HG02852 (cell line): ENCODE measurements around the gene TOR2A.
"Not testable (repeated sequence)": the region's sequence is repeated elsewhere in the genome, so short reads cannot be mapped to it uniquely, and the experiment has no call there.

Source experiments
- ATAC-seq: cut with Tn5 transposase; IDR thresholded peaks from one replicate; pipeline ENCODE4 v1.9.1; 2021; ENCODE audit warnings: mild to moderate bottlenecking, moderate library complexity; ENCODE audit not compliant: unreplicated experiment

The TOR2A gene

GRCh38 chr9:127769101-127769500 is 34.0 kb upstream of the TOR2A start:
- ATAC-seq, result no peak

DNA sequence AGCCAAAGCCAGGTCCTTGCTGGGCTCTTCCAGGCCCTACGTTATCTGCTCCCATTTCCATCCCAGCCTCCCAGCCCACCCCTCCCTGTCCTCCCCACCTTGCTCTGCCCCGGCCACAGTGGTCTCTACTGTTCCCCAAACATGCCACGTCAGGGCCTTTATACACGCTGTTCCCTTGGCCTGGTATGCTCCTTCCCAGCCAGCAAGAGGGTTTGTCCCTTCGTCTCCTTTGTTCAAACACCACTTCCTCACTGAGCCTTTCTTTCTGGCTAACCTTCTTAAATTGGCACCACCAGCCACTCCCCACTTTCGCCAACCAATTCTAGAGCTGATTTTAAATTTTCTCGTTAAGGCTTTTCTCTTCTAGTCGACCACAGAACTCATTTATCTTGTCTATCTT is 33.6 kb upstream of the TOR2A start:
- no peak for ATAC-seq

GRCh38 chr9:127767909-127768331 is 32.8 kb upstream of the TOR2A start:
- no peak for ATAC-seq

DNA sequence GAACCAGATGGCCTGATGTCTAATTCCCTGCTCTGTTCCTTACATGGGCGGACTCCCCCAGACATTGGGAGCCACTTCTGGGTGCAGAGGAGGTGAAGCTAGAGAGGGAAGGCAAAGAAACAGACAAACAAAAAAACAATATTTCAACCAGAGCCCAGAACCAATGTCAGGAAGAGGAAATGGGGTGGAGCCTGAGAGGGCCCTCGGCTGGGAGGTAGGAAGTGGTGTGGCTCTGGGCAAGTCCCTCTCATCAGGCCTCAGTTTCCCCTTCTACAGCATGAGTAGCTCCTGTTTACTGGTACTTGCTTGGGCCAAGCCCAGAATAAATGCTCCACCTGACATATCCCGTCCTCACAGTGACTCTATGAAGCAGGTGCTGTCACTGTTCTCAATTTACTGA is 32.3 kb upstream of the TOR2A start:
- no peak for ATAC-seq

DNA sequence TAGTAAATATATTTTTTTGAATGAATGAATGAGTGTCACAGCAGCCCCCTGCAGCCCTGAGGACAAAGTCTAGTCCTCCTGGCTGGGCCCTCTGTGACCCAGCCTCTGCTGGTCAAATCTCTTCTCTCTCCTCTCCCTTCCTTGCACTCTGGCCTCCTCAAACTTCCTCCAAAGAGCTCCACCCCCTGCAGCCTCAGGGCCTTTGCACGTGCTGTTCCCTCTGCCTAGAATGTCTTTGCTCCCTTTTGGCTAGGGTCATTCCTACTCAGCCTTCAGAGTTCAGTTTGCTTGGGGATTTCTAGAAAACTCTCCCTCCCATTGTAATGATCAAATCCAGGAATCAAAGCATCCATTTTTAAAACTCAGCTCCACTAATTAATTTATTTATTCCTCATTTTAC is 30.3 kb upstream of the TOR2A start:
- no peak for ATAC-seq

DNA sequence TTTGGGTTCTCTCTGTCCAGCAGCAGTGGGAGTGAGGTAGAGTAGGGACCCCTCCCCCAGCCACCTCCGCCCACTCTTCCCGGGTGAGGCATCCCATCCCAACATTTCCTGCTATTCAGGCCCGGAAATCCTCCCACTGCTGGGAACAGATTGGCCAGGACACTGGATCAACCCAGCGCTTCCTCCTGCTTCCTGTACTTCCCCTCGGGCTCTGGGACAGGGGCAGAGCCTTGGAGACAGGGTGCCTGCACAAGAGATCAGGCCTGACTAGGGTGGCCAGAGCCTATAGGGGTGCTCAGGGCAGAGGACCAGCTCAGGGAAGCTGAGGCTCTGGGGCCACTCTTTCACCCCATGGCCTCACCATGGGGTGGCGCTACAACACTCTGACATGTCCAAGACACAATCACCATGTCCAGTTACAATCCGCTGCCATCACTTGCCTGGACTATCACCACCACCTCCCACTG is 28.9 kb upstream of the TOR2A start:
- ATAC-seq, result no peak

GRCh38 chr9:127762111-127762676 is 27.1 kb upstream of the TOR2A start:
- no peak for ATAC-seq

DNA sequence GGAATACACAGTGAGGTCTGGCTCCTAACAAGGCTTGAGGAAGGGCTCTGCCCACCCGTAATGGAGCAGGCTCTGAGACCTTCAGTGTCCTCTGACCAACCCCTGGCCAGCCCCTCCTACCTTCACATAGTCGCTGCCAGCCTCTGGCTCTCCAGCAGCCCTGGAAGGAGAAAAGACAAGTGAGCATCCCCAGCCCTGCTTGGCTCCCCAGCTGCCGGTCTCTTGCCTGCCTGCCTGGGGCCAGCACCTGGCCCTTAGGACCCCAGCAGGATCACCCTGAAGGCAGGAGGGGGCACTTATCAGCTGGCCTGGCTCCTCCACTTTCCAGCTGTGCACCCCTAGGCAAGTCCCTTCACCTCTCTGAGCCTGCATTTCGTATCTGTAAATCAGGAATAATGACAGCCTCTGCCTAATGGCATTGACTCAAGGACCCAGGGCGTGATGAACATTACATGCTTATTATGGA is 26.4 kb upstream of the TOR2A start:
- no peak for ATAC-seq

GRCh38 chr9:127761061-127761460 is 26.0 kb upstream of the TOR2A start:
- ATAC-seq, result no peak

GRCh38 chr9:127758843-127759242 is 23.7 kb upstream of the TOR2A start:
- ATAC-seq, result no peak

DNA sequence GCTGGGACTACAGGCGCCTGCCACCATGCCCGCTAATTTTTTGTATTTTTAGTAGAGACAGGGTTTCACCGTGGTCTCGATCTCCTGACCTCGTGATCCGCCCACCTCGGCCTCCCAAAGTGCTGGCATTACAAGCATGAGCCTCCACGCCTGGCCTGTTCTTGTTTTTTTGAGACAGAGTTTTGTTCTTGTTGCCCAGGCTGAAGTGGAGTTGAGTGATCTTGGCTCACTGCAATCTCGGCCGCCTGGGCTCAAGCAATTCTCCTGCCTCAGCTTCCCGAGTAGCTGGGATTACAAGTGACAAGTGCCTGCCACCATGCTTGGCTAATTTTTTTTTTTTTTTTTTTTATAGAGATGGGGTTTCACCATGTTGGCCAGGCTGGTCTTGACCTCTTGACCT is 21.7 kb upstream of the TOR2A start:
- ATAC-seq, result not testable (repeated sequence)

DNA sequence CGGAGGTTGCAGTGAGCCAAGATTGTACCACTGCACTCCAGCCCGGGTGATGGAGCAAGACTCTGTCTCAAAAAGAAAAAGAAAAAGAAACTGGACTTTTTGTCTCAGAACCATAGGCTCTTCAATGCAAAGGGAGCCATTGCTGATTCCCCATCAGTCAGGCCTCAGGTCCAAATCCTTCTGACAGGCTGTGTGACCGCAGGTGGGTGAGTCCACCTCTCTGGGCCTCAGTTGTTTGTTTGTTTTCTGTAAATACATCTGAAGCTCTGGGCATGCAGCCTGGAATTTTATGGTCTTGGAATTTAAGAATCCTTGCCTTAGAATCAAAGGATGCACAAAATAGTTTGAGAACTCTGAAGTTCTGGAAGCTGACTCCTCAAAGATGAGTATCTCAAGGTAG is 21.1 kb upstream of the TOR2A start:
- no peak for ATAC-seq

GRCh38 chr9:127755061-127756060 is 20.3 kb upstream of the TOR2A start:
- ATAC-seq, result no peak

GRCh38 chr9:127754099-127755060 is 19.3 kb upstream of the TOR2A start:
- no peak for ATAC-seq

GRCh38 chr9:127753622-127754021 is 18.5 kb upstream of the TOR2A start:
- no peak for ATAC-seq

DNA sequence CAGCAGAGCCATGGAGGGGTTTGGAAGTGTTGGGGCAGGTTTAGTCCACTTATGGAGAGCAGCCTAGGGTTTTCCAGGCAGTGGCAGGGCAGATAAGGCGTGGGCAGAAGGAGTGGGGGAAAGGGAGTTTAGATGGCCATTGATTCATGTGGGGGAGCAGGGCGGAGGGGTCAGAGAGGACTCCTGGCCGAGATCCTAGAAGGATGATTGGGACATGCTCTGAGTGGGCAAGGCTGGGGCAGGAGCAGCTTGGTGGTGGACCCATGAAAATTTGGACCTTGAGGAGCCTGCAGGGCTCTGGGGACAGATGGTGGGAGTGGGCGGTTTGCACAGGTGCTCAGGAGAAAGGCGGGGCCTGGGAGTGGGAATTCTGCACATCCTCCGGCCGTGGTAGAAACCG is 18.1 kb upstream of the TOR2A start:
- no peak for ATAC-seq

GRCh38 chr9:127751269-127752054 is 16.4 kb upstream of the TOR2A start:
- no peak for ATAC-seq

DNA sequence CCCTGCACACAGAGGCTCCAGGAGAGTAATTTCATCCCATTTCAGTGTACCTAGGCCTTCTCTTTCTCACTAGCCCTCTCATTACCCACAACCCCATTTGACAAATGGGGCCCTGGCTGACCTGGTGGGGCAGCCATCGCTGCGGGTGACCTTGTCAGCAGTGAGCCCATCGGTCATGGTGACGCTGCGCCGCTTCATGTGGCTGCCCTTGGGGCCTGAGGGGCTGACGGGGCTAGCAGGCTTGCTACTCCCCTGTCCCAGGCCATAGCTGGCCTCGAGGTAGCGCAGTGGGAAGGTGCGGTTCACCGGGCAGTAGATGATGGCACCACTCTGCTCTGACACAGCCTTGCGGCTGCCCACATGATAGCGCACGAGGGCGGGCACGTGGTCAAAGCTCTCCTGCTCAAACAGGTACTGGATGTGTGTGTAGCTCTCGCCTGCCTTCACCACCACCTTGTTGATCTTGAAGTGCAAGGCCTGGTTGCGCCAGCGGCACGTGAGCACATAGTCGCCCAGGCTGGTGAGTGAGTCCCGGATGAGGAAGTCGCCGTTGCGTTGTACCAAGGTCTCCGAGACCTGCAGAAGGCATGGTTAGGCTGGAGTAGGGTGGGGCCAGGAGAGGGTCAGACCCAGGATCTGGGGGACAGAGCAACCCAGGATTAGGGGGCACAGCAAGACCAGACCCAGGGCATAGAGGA is 14.1 kb upstream of the TOR2A start:
- ATAC-seq, result no peak

GRCh38 chr9:127746959-127747569 is 12.0 kb upstream of the TOR2A start:
- ATAC-seq, result no peak
